Neural crest cell (in vitro differentiated cells): ENCODE measurements around the gene CNOT6. TPM values are rescaled to one million over a fixed set of nuclear protein-coding genes. Genes with fewer than 3 reads are reported as not detected.

Experiments
- DNase-seq: peaks from one replicate; pipeline ENCODE4 v3.0.0; 2021; ENCODE audit warnings: low read depth, mixed read lengths, low spot score
- H3K27ac Mint-ChIP-seq: one replicate; pipeline ENCODE4 v1.8.0; 2021; ENCODE audit warnings: mild to moderate bottlenecking, mixed read lengths; ENCODE audit not compliant: unreplicated experiment
- H3K27me3 Mint-ChIP-seq: 2 replicates; pipeline ENCODE4 v1.8.0; 2021; ENCODE audit warnings: low read depth, mild to moderate bottlenecking, mixed read lengths
- H3K36me3 Mint-ChIP-seq: 2 replicates; pipeline ENCODE4 v1.8.0; 2021; ENCODE audit warnings: low read depth, mild to moderate bottlenecking, mixed read lengths
- H3K4me1 Mint-ChIP-seq: 2 replicates; pipeline ENCODE4 v1.8.0; 2021; ENCODE audit warnings: mixed read lengths
- H3K4me3 Mint-ChIP-seq: one replicate; pipeline ENCODE4 v1.8.0; 2021; ENCODE audit warnings: mild to moderate bottlenecking, mixed read lengths
- H3K9me3 Mint-ChIP-seq: 2 replicates; pipeline ENCODE4 v1.8.0; 2021; ENCODE audit warnings: mixed read lengths
- total RNA-seq: library from RNA; stranded (reverse); gene quantifications from 2 replicates; pipeline ENCODE4 v1.2.1, GENCODE V29; 2021
- TF ChIP-seq, protein P1 (sequence below): fragments of 200-600 bp; sonication (generic); conservative IDR thresholded peaks from 2 replicates; pipeline ENCODE4 v1.5.0; 2021; ENCODE audit warnings: antibody characterized with exemption, mild to moderate bottlenecking

CNOT6 gene
- total RNA-seq, 1 donor from 2014 or later = 75.7 TPM

DNA sequence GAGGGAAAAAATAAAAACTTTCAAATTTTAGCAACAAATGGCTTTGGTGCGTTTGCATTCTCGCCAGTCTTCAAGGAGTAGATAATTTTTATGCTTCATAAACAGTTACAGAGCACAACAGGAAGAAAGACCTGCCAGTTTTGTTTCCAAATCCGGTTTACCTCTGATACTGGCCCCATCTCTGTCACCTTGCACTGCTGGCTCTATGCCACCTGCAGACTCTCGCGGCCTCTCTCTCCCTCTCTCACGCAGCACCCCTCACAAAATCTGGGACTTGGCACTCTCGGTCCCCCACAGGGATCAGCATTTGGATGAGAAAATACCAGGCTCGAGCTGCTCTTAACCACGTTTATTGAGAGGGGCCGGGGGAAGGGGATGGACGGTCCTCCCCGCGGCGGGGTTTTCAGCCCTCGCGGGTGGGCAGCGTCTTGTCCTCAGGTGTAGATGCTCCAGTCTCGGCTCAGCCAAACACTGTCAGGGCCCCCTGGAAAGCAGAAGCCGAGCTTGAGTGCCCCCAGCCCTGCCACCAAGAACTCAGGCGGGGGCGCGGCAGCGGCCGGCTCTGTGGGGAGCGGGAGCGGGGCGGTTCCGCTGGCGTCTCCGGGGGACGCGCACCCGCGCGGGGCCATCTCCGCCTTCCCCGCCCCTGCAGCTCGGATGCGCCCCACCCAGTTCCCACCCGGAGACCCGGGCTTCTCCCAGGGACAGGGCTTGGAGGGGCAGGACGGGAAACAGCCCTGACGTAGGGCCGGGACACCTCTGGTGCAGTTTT is 95.8 kb downstream of the CNOT6 start:
- Mint-ChIP-seq H3K27me3 (peaks cover 79% of the 10 kb centered on the region), H3K4me3 (peak overlapping the region; percentile 59), H3K9me3 (peaks cover 6% of the 10 kb centered on the region), H3K27ac (no peak overlapping the region), H3K36me3 (peaks cover 4% of the 10 kb centered on the region), H3K4me1 (peaks cover 11% of the 10 kb centered on the region)
- TF ChIP-seq, protein P1, sequence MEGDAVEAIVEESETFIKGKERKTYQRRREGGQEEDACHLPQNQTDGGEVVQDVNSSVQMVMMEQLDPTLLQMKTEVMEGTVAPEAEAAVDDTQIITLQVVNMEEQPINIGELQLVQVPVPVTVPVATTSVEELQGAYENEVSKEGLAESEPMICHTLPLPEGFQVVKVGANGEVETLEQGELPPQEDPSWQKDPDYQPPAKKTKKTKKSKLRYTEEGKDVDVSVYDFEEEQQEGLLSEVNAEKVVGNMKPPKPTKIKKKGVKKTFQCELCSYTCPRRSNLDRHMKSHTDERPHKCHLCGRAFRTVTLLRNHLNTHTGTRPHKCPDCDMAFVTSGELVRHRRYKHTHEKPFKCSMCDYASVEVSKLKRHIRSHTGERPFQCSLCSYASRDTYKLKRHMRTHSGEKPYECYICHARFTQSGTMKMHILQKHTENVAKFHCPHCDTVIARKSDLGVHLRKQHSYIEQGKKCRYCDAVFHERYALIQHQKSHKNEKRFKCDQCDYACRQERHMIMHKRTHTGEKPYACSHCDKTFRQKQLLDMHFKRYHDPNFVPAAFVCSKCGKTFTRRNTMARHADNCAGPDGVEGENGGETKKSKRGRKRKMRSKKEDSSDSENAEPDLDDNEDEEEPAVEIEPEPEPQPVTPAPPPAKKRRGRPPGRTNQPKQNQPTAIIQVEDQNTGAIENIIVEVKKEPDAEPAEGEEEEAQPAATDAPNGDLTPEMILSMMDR = no peak
- DNase-seq = no peak

DNA sequence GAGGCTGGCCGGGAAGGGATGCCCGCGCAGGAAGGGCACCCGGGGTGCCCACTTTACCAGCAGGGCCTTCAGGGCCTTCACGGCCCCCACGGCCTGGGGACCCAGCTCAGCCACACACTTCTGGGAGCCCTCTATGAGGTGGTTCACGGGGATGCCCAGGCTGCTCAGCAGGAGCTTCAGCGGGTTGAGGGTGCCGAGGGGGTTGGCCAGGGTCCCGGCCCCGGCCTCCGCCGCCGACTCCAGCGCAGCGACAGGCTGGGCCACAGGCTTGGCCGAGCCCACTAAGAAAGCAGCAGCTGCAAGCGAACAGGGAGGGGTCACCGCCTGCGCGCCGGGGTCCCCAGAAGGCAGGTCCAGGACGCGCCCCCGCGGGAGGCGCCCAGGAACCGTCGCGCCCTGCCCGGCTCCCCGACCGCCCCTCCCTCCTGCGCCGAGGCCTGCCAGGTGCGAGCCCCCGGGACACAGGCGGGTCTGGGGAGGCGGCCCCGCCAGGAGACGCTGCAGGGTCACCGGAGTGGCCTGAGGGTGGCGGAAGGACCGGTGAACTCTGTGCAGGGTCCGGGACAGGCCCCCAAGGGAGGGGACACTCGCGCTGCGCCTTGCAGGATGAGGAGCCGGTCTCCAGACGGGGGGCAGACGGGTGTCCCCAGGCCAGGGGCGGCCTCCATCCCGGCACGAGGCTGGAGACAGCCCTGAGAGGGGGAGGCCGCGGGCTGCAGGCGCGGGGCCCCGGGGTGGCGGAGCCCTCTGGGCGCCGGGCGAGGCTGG is 96.5 kb downstream of the CNOT6 start:
- H3K27ac Mint-ChIP-seq = no peak overlapping the region
- TF ChIP-seq, protein P1 = no peak
- peaks cover 11% of the 10 kb centered on the region for H3K4me1 Mint-ChIP-seq
- peaks cover 2% of the 10 kb centered on the region for H3K9me3 Mint-ChIP-seq
- peaks cover 72% of the 10 kb centered on the region for H3K27me3 Mint-ChIP-seq
- H3K36me3 Mint-ChIP-seq = peaks cover 3% of the 10 kb centered on the region
- DNase-seq = peak; percentile 6
- no peak overlapping the region for H3K4me3 Mint-ChIP-seq

- Mint-ChIP-seq H3K36me3 (peaks cover 3% of the 10 kb centered on the region), H3K27me3 (peaks cover 67% of the 10 kb centered on the region), H3K9me3 (peaks cover under 1% of the 10 kb centered on the region), H3K4me1 (peaks cover 11% of the 10 kb centered on the region), H3K4me3 (peak within 1 kb of the TSS; percentile 52), H3K27ac (no peak within 1 kb of the TSS)
- TF ChIP-seq, protein P1 = no peak
- no peak for DNase-seq
Observed at GRCh38 chr5:180591311-180591887, 97.2 kb downstream of the CNOT6 start, which contains the start of gene SCGB3A1. Gene SCGB3A1 (minus strand): TSS chr5:180591499. CDS start chr5:180591462, 37 bp downstream.

- peak overlapping the region; percentile 52 for H3K4me3 Mint-ChIP-seq
- no peaks in the 10 kb centered on the region for H3K9me3 Mint-ChIP-seq
- TF ChIP-seq, protein P1 = no peak
- peaks cover 3% of the 10 kb centered on the region for H3K36me3 Mint-ChIP-seq
- H3K27me3 Mint-ChIP-seq = peaks cover 61% of the 10 kb centered on the region
- no peak overlapping the region for H3K27ac Mint-ChIP-seq
- DNase-seq = no peak
- H3K4me1 Mint-ChIP-seq = peaks cover 11% of the 10 kb centered on the region
Observed at GRCh38 chr5:180592176-180592575, 98.0 kb downstream of the CNOT6 start.

GRCh38 chr5:180593446-180594206 is 99.4 kb downstream of the CNOT6 start:
- Mint-ChIP-seq H3K27ac (no peak overlapping the region), H3K4me3 (peak overlapping the region; percentile 21), H3K4me1 (peaks cover 11% of the 10 kb centered on the region), H3K9me3 (no peaks in the 10 kb centered on the region), H3K27me3 (peaks cover 47% of the 10 kb centered on the region), H3K36me3 (peaks cover 3% of the 10 kb centered on the region)
- no peak for DNase-seq
- TF ChIP-seq, protein P1 = no peak
